HG03139 (cell line): ENCODE results near the gene ISCA1.
"Not testable (repeated sequence)": the region's sequence is repeated elsewhere in the genome, so short reads cannot be mapped to it uniquely, and the experiment has no call there.

Experiments used
- ATAC-seq: cut with Tn5 transposase; IDR thresholded peaks from one replicate; pipeline ENCODE4 v1.9.1; 2021; ENCODE audit not compliant: unreplicated experiment

ISCA1 gene

DNA sequence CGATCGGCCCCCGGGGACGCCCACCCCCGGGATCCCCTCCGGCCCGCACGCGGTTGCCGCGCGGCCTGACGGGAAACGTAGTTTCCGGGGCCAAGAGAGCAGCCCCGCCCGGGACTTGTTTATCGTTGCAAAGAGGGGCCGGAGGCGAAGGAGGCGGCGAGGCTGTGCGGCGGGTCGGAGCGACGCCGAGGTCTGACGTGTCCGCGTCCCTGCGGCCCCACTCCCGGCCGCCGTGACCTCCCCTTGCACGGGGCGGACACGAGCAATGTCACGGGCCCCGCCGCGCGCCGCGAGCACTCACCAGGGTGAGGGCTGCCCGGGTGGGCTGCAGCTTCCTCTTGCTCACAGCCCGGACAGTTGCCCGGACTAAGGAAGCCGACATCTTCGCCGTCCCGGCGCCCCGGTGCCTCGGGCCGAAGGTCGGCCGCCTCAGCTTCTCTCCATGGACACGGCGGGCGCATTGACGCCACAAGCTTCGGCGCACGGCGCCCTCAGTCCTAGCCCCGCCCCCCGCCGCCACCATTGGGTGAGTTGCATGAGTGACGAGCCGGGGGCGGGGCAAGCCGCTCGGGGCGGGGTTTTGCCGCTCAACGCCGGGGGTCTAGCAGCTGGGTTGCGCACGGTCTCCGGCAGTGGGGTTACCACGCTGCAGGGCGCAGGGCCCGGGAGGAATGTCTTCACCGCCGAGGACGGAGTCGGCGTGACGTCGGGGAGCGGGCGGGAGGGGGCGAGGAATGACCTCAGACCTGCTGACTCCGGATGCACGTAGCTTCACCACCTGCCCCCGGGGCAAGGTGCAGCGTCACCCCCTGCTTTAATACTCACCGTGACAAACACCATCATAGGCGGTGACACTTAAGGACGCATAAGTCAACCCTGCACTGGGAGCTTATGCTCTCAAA, at the start of gene ISCA1:
Gene ISCA1, minus strand, starts transcription at position 462 of the 902 bp plus-strand sequence. Its CDS starts 80 bp downstream, at position 382.
- ATAC-seq, result peak; percentile 70

GRCh38 chr9:86330186-86330585, 47.8 kb upstream of the ISCA1 start:
- ATAC-seq, result no peak

GRCh38 chr9:86329649-86330048, 47.3 kb upstream of the ISCA1 start:
- no peak for ATAC-seq

DNA sequence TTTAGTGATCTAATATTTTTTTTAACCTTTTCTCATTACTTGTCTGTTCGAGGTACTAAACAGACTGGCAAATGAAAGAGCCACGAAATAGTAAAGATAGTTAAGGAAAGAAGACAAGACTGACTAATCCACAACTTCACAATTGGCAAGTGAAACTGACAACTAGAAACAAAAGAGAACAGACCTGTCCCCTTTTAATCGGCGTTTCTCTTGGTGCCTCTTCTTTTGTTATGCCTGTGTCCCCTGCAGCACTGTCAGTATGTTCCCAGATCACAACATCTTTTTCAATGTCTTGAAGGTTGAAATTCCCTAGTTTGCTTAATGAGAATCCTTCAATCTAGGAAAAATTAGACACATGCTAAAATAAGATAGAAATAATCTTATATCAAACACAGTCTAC, 45.8 kb upstream of the ISCA1 start:
- no peak for ATAC-seq

DNA sequence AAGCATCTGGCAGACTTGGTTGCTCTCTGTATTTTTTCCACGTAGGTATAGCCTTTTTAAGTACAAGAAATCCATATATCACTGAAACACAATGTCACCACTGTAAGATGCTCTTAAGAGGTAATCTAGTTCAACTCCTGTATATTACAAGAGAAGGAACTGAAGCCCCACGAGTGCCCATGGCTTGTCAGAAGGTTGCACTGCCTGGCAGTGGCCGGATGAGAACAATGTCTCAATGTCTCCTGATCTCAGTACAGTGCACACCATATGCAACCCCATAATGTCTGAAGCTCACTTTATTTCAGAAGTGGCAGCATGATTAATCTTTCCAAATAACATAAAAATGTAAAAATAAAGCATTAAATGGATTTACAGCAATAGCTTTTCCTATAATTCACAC, 44.2 kb upstream of the ISCA1 start:
- no peak for ATAC-seq

- no peak for ATAC-seq
Measured at GRCh38 chr9:86324901-86325300, 42.6 kb upstream of the ISCA1 start.

DNA sequence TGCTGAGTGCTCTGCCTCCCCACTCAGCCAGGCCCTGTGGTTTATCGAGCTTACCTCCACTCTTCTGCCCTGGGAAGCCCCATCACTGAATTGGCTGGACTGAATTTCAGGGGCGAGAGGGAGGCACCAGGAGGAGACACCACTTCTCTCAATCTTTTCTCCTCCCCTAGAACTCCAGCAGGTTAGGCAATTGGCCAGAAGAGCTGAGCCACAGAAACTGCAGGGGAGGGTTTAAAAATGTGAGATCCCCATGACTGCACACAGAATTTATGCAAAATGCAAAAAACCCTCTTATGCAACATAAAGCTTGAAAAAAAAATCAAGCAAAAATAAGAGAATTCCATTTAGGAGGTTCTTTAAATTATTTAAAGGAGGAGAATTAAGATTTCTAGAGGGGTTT, 42.0 kb upstream of the ISCA1 start:
- no peak for ATAC-seq

GRCh38 chr9:86322973-86323644, 40.8 kb upstream of the ISCA1 start:
- no peak for ATAC-seq

GRCh38 chr9:86321373-86321772, 39.0 kb upstream of the ISCA1 start:
- ATAC-seq, result no peak

DNA sequence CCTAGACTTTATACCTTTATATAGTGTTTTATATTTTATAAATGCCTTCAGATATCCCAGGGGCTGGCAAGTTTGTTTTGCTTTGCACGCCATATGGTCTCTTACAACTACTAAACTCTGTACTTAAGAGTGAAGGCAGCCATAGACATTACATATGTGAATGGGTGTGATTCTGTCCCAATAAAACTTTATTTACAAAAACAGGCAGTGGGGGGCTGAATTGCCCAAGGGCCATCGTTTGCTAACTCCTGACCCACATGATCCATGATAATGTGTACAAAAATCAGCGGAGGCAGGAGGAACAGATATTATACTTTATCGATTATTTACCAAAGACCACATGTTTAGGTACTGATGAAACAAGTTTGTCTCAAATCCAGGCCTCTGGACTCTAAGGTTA, 35.8 kb upstream of the ISCA1 start:
- no peak for ATAC-seq

DNA sequence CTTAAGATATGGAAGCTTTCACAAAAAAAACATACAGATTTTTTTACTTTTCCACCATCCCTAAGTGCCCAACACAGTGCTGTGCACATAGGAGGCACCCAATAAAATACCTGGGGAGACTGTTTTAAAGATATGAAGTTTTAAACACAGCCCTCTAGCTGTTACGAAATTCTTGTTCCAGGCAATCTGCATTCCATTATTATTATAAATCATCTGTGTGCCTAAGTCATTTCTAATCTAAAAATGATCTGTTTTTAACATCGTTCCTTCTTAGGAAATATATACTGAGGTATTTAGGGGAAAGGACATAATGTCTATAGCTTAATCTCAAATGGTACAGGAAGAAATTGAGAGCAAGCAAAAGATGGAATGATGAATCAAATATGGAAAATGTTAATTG, 32.7 kb upstream of the ISCA1 start:
- ATAC-seq, result no peak

DNA sequence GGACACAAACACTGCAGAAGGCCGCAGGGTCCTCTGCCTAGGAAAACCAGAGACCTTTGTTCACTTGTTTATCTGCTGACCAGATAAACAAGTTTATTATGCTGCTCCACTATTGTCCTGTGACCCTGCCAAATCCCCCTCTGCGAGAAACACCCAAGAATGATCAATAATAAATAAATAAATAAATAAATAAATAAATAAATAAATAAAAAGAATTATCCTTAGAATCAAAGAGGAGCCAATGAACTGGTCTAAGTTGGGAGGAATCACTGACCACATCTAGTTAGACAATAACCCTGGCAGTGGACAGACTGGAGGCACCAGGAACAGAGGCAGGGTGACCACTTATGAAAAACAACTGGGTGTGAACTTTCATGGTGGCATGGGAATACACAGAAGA, 30.6 kb upstream of the ISCA1 start:
- not testable (repeated sequence) for ATAC-seq

DNA sequence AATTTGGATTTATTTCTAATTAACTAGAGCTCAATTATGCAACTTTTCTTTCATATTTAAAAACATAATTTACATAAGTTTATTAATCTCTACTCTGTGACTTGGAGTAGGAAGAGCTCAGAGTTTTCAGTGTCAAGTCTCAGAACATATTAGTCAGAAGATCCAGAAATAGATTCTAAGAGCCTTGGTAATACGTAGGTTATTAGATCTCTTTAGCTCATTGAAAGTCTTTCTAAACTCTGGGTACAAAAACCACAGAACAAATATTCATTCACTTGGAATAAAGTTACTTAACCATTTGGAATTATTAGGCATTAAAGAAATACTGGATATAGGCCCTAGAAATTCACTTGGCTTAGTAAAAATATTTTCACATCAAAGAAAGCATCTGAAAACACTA, 26.3 kb upstream of the ISCA1 start:
- no peak for ATAC-seq

- ATAC-seq, result no peak
Measured at GRCh38 chr9:86304236-86304730, 21.9 kb upstream of the ISCA1 start.

DNA sequence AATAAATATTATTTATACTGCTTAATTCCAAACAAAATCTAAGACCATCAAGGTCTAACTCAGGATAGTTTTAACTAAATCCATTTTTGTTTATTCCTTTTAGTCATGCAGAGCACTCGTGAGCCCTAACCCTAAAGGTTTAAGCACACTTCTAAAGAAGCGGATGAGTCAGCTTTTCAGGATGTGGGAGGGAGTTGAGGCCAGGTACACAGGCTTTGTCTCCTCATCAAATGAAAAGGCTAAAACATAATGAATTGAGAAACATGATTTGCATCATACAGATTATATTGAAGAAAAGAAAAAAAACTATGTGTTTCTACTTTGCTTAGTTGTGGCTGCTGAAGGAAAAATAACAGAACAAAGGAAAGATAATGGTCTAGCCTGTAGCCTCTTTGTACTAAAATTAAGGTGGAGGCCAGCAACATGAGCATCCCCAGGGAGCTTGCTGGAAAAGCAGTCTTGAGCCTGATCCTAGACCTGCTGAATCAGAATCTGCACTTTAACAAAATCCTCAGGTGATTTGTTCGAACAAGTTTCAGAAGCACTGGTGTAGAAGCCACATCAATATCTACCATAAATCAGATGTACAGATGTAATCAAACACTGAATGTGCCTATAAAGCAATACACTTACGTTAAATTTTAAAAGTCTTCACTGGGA, 21.1 kb upstream of the ISCA1 start:
- no peak for ATAC-seq

DNA sequence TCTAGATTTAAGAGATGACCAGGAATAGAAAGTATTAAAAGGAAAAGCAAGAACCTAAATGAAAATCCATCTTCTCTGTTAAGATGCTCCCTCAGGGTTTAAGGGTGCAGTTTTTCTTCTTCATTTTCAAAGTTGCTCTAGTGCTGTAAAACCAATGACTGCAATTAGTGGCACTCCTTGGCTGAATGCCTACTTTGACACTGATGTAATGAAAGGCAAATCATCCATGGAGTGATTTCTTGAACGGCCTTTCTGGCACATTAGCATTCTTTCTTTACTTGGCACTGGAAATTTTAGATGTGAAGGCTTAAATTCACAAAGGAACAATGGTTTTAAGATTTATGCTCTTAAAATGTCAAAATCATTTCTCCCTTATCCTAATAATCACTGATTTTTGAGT, 19.3 kb upstream of the ISCA1 start:
- ATAC-seq, result no peak

GRCh38 chr9:86300701-86301100, 18.4 kb upstream of the ISCA1 start:
- ATAC-seq, result no peak

DNA sequence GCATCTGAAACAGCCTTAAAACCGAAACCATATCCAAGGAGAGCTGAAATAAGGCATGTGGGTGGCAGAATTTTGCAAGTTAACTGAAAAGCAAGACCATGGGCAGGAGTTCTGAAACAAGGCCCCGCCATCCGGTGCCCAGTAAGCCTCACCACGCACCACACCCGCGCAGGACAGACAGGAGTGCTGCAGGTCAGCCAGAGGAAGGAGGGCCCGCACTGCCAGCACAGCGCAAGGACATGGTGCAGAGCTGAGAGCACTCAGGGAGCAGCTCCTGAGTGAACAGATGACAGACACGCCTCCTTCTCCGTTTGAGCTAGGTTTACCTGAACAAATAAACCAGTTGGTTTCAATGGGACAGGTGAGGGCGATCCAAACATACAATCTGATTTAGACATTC, 16.5 kb upstream of the ISCA1 start:
- no peak for ATAC-seq

- not testable (repeated sequence) for ATAC-seq
Measured at GRCh38 chr9:86290341-86290740, 8.0 kb upstream of the ISCA1 start.

- ATAC-seq, result no peak
Measured at GRCh38 chr9:86288499-86289198, 6.3 kb upstream of the ISCA1 start.

DNA sequence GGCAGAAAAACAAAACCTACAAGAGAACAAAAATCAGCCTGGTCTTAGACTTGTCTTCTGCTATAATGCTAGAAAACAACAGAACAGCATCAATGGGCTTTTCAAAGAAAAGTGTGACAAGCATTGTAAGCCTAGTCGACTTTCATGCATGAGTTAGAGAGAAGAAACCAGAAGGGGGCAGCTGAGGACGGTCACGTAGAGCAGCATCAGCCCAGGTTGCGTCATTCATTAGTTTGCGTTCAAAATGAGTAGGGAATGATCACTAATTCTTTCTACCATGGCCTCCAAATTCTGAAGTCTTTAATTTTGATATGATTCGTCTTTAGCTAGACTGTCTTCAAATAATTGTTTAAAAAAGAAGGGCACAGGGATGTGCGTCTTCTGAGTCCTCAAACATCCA, 4.7 kb upstream of the ISCA1 start:
- ATAC-seq, result no peak
